ENCODE results near the gene RPL31. TPM values are rescaled to one million over a fixed set of nuclear protein-coding genes. Genes with fewer than 3 reads are reported as not detected.

Gene RPL31
- total and polyA plus RNA-seq, 4 donors: 1,020 to 6,954 (median 2,548) TPM

DNA sequence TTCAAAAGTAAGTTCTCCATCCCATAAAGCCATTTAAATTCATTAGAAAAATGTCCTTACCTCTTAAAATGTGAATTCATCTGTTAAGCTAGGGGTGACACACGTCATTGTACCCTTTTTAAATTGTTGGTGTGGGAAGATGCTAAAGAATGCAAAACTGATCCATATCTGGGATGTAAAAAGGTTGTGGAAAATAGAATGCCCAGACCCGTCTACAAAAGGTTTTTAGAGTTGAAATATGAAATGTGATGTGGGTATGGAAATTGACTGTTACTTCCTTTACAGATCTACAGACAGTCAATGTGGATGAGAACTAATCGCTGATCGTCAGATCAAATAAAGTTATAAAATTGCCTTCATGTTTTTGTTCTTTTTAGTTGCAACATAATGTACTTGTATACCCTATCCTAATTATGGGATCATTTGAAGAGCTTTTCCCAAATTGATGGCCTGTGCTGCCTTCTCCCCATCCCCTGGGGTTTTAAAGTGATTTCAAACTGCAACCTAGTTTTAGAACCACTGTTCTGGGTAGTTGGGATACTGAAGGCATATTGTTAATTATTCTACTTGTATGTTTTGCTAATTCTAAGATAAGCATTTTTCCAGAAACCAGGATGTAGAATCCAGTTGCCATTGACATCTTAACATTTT lies 4.1 kb downstream of the RPL31 start:
- 75 to 80% methylated on average over 4 of the region's 4 CpGs for WGBS, 2 donors
- ATAC-seq (ENCODE audit: insufficient read depth, low FRiP score): no peak
- no peak for TF ChIP-seq CTCF (IDR thresholded peaks at IDR 0.05; ENCODE audit: control extremely low read depth, extremely low read depth)
- Histone ChIP-seq H3K4me3 (no peak overlapping the region), H3K9me3 (ENCODE audit: control insufficient read depth in 4 of 4, insufficient read depth in 3 of 4, low read length in 3 of 4) (no peaks in the 10 kb centered on the region), H3K27ac (ENCODE audit: low read depth in 1 of 2, low read length in 1 of 2) (no peak overlapping the region), H3K36me3 (ENCODE audit: control insufficient read depth in 4 of 4, insufficient read depth in 4 of 4, low read length in 4 of 4) (peaks cover 25 to 53% (median 37%) of the 10 kb centered on the region in 4 donors), H3K27me3 (ENCODE audit: control insufficient read depth in 3 of 3, insufficient read depth in 3 of 3, low read length in 2 of 3) (no peaks in the 10 kb centered on the region), H3K9ac (ENCODE audit: insufficient read depth in 1 of 2, low read length in 2 of 2) (no peak overlapping the region), H3K4me1 (ENCODE audit: control insufficient read depth in 5 of 5, insufficient read depth in 5 of 5, low read length in 5 of 5) (peaks cover 4 to 16% (median 9%) of the 10 kb centered on the region in 5 donors)
- DNase-seq: no peak

GRCh38 chr2:101007415-101008345 lies 5.6 kb downstream of the RPL31 start:
- H3K27me3 ChIP-seq (ENCODE audit: control insufficient read depth in 3 of 3, insufficient read depth in 3 of 3, low read length in 2 of 3): no peaks in the 10 kb centered on the region
- no peaks in the 10 kb centered on the region for H3K9me3 ChIP-seq (ENCODE audit: control insufficient read depth in 4 of 4, insufficient read depth in 3 of 4, low read length in 3 of 4)
- H3K27ac ChIP-seq (ENCODE audit: low read depth in 1 of 2, low read length in 1 of 2): no peak overlapping the region
- no peak overlapping the region for H3K9ac ChIP-seq (ENCODE audit: insufficient read depth in 1 of 2, low read length in 2 of 2)
- TF ChIP-seq CTCF (IDR thresholded peaks at IDR 0.05; ENCODE audit: control extremely low read depth, extremely low read depth): no peak
- 84 to 90% methylated on average over 11 of the region's 11 CpGs for WGBS, 2 donors
- no peak overlapping the region for H3K4me3 ChIP-seq
- peaks cover 4 to 11% (median 6%) of the 10 kb centered on the region in 5 donors for H3K4me1 ChIP-seq (ENCODE audit: control insufficient read depth in 5 of 5, insufficient read depth in 5 of 5, low read length in 5 of 5)
- H3K36me3 ChIP-seq (ENCODE audit: control insufficient read depth in 4 of 4, insufficient read depth in 4 of 4, low read length in 4 of 4): peaks cover 25 to 53% (median 40%) of the 10 kb centered on the region in 4 donors
- ATAC-seq (ENCODE audit: insufficient read depth, low FRiP score) (no peak), DNase-seq (no peak)

- no peak for TF ChIP-seq CTCF (IDR thresholded peaks at IDR 0.05; ENCODE audit: control extremely low read depth, extremely low read depth)
- Histone ChIP-seq H3K27me3 (ENCODE audit: control insufficient read depth in 3 of 3, insufficient read depth in 3 of 3, low read length in 2 of 3) (no peaks in the 10 kb centered on the region), H3K4me1 (ENCODE audit: control insufficient read depth in 5 of 5, insufficient read depth in 5 of 5, low read length in 5 of 5) (peaks cover 0 to 2% (median 0%) of the 10 kb centered on the region in 5 donors), H3K36me3 (ENCODE audit: control insufficient read depth in 4 of 4, insufficient read depth in 4 of 4, low read length in 4 of 4) (peaks cover 17 to 32% (median 18%) of the 10 kb centered on the region in 4 donors), H3K9ac (ENCODE audit: insufficient read depth in 1 of 2, low read length in 2 of 2) (no peak overlapping the region), H3K4me3 (no peak overlapping the region), H3K27ac (ENCODE audit: low read depth in 1 of 2, low read length in 1 of 2) (no peak overlapping the region), H3K9me3 (ENCODE audit: control insufficient read depth in 4 of 4, insufficient read depth in 3 of 4, low read length in 3 of 4) (no peaks in the 10 kb centered on the region)
- DNase-seq (no peak), ATAC-seq (ENCODE audit: insufficient read depth, low FRiP score) (no peak)
- WGBS, 2 donors: 85 to 90% methylated on average over 10 of the region's 10 CpGs
Observed at GRCh38 chr2:101011152-101011551, 9.1 kb downstream of the RPL31 start.

All from lung (tissue), 12 donors.